Mesothelial cell of epicardium (in vitro differentiated cells): ENCODE results near the gene ST7L. TPM values are rescaled to one million over a fixed set of nuclear protein-coding genes. Genes with fewer than 3 reads are reported as not detected.

Experiments
- DNase-seq, 2 experiments: peaks; one replicate each; pipeline ENCODE4 v3.0.0; 2021; ENCODE audit warnings: low spot score in 2 of 2; ENCODE audit not compliant: unreplicated experiment in 2 of 2
- H3K27ac Mint-ChIP-seq: 2 replicates; pipeline ENCODE4 v1.8.0; 2021; ENCODE audit warnings: mixed read lengths
- H3K27me3 Mint-ChIP-seq: 2 replicates; pipeline ENCODE4 v1.8.0; 2021; ENCODE audit warnings: low read depth, mixed read lengths
- H3K36me3 Mint-ChIP-seq: 2 replicates; pipeline ENCODE4 v1.8.0; 2021; ENCODE audit warnings: mixed read lengths
- H3K4me1 Mint-ChIP-seq: 2 replicates; pipeline ENCODE4 v1.8.0; 2021; ENCODE audit warnings: mixed read lengths
- H3K4me3 Mint-ChIP-seq: 2 replicates; pipeline ENCODE4 v1.8.0; 2021; ENCODE audit warnings: mild to moderate bottlenecking, moderate library complexity, mixed read lengths
- H3K9me3 Mint-ChIP-seq: 2 replicates; pipeline ENCODE4 v1.8.0; 2021; ENCODE audit warnings: mixed read lengths
- total RNA-seq: library from RNA; stranded (reverse); gene quantifications from 3 replicates; pipeline ENCODE4 v1.2.1, GENCODE V29; 2021
- TF ChIP-seq, protein P1 (sequence below): fragments of 200-600 bp; sonication (generic); IDR thresholded peaks from one replicate; pipeline ENCODE4 v1.5.0; 2021; ENCODE audit warnings: antibody characterized with exemption; ENCODE audit not compliant: unreplicated experiment

The ST7L gene
- total RNA-seq, 1 donor from 2014 or later = 27.6 TPM

- Mint-ChIP-seq H3K4me1 (peaks cover 91% of the 10 kb centered on the region), H3K36me3 (peaks cover 7% of the 10 kb centered on the region), H3K27me3 (no peaks in the 10 kb centered on the region), H3K4me3 (no peak overlapping the region), H3K9me3 (no peaks in the 10 kb centered on the region), H3K27ac (peak overlapping the region; percentile 91)
- TF ChIP-seq, protein P1, sequence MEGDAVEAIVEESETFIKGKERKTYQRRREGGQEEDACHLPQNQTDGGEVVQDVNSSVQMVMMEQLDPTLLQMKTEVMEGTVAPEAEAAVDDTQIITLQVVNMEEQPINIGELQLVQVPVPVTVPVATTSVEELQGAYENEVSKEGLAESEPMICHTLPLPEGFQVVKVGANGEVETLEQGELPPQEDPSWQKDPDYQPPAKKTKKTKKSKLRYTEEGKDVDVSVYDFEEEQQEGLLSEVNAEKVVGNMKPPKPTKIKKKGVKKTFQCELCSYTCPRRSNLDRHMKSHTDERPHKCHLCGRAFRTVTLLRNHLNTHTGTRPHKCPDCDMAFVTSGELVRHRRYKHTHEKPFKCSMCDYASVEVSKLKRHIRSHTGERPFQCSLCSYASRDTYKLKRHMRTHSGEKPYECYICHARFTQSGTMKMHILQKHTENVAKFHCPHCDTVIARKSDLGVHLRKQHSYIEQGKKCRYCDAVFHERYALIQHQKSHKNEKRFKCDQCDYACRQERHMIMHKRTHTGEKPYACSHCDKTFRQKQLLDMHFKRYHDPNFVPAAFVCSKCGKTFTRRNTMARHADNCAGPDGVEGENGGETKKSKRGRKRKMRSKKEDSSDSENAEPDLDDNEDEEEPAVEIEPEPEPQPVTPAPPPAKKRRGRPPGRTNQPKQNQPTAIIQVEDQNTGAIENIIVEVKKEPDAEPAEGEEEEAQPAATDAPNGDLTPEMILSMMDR = no peak
- no peak for DNase-seq
These were observed 90.9 kb downstream of the ST7L start for GRCh38 chr1:112528076-112528475.

GRCh38 chr1:112527266-112528010 lies 91.5 kb downstream of the ST7L start:
- Mint-ChIP-seq H3K27ac (peak overlapping the region; percentile 91), H3K9me3 (no peaks in the 10 kb centered on the region), H3K27me3 (no peaks in the 10 kb centered on the region), H3K4me3 (peak overlapping the region; percentile 0), H3K4me1 (peaks cover 91% of the 10 kb centered on the region), H3K36me3 (peaks cover 7% of the 10 kb centered on the region)
- DNase-seq = no peak
- TF ChIP-seq, protein P1 = no peak

DNA sequence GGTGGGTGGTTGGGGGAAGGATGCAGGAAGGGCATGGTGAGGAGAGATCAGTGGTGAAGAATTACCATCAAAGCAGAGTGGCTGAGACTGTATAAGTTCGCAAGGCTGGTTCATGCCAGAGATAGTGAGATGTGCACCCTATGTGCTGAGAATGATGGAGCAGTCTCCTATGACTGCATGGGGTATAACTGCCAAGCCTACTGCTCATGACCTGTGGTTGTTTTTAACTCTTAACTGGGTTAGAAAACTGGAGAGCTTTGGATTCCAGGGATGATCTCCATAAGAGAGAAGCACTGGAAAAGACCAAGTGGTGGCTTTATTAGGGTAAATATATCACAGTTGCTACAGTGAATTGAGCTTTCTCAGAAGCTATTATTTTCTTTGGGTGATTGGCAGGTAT lies 94.0 kb downstream of the ST7L start:
- Mint-ChIP-seq H3K4me3 (no peak overlapping the region), H3K27me3 (no peaks in the 10 kb centered on the region), H3K36me3 (peaks cover 16% of the 10 kb centered on the region), H3K9me3 (no peaks in the 10 kb centered on the region), H3K27ac (peak overlapping the region; percentile 98), H3K4me1 (peaks cover 90% of the 10 kb centered on the region)
- TF ChIP-seq, protein P1 = no peak
- DNase-seq = no peak

DNA sequence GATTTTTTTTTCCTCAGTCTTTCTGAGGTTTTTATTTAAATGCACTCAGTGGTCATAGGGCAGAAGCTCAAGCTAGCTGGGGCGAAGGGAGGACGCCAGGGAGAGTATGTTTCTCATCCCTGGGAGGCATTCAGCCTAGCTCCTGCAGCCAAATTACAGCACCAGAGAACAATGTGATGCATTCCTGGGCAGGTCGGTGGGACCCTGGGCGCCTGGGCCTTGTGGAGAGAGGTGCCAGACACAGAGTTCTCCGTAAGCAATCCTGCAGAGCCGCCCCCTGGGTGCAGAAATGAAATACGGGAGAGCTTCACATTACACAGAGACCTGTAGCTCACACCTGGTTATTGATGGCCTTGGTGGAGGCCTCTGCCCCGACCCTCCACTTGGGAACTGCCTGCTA lies 94.7 kb downstream of the ST7L start:
- H3K36me3 Mint-ChIP-seq = peaks cover 17% of the 10 kb centered on the region
- H3K4me3 Mint-ChIP-seq = no peak overlapping the region
- TF ChIP-seq, protein P1 = no peak
- H3K27ac Mint-ChIP-seq = peak overlapping the region; percentile 98
- DNase-seq = peak in 1 of 2 experiments; percentile 72
- H3K9me3 Mint-ChIP-seq = no peaks in the 10 kb centered on the region
- peaks cover 83% of the 10 kb centered on the region for H3K4me1 Mint-ChIP-seq
- H3K27me3 Mint-ChIP-seq = no peaks in the 10 kb centered on the region

DNA sequence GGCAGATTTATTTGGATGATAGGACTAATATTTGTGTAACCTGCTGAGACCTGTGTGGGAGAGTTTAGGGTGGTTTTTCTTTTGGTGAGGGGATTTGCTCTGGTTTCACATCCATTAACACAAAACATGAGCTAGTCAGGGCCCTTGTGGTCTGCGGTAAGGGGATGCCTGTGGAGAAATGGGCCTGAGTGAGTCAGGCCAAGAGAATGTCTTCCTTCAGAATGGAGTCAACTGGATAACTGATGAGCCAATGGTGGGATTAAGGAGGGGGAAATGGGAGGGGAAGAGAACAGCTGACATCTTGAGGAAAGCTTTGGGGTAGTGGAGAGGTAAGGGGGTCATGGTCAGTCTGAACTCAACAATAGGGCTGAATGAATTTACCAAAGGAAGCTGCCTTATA lies 96.3 kb downstream of the ST7L start:
- TF ChIP-seq, protein P1 = no peak
- no peaks in the 10 kb centered on the region for H3K27me3 Mint-ChIP-seq
- no peak overlapping the region for H3K4me3 Mint-ChIP-seq
- H3K9me3 Mint-ChIP-seq = no peaks in the 10 kb centered on the region
- peaks cover 23% of the 10 kb centered on the region for H3K36me3 Mint-ChIP-seq
- no peak for DNase-seq
- H3K27ac Mint-ChIP-seq = peak overlapping the region; percentile 98
- peaks cover 67% of the 10 kb centered on the region for H3K4me1 Mint-ChIP-seq
